ENCODE results near the gene COQ8B. TPM values are rescaled to one million over a fixed set of nuclear protein-coding genes. Genes with fewer than 3 reads are reported as not detected.
A peak's percentile ranks its signal among the peaks of the same experiment; 100 is the strongest.

Gene COQ8B
- total RNA-seq, 1 donor from 2014 or later: 20.0 TPM

DNA sequence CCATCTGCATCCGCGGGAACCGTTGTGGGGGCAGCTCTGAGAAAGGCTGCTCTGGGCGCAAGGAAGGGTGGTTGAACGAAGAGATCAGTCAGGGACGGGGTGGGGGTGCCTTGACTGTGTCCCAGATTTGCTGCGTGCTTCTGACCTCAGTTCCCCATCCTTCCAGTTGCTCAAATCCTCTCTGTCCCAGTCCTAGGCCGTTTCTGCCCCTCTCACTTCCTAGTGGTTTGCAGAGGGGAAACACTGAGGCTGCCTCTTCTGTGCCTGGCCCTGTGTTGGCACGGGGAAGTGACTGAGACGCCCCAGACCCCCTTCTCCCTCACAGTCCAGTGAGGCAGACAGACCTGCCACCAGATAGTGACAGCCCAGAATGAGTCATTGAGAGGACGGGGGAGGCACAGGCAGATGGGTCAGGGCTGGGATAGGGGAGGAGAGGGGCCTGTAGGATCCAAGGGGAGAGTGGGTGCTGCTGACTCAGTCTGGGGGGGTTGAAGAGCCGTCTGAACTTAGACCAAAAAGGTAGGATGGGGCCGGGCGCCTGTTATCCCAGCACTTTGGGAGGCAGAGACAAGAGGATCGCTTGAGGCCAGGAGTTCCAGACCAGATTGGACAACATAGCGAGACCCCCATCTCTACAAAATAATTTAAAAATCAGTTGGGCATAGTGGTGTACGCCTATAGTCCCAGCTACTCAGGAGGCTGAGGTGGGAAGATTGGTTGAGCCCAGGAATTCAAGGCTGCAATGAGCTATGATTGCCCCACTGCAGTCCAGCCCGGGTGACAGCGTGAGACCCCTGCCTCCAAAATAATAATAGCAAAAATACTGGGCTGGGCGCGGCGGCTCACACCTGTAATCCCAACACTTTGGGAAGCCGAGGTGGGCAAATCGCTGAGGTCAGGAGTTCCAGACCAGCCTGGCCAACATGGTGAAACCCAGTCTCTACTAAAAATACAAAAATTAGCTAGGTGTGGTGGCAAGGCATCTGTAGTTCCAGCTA lies 52.7 kb downstream of the COQ8B start:
- DNase-seq (ENCODE audit: low read depth): no peak
- H3K36me3 ChIP-seq (ENCODE audit: control insufficient read depth, insufficient read depth, low read length): no peaks in the 10 kb centered on the region
- no peak for TF ChIP-seq CTCF (IDR thresholded peaks at IDR 0.05; ENCODE audit: insufficient read depth, low read length, poor library complexity, severe bottlenecking)
- no peaks in the 10 kb centered on the region for H3K27me3 ChIP-seq (ENCODE audit: control insufficient read depth, insufficient read depth, low read length)
- peak overlapping the region; percentile 48 for H3K4me3 ChIP-seq (ENCODE audit: low read depth, low read length)

DNA sequence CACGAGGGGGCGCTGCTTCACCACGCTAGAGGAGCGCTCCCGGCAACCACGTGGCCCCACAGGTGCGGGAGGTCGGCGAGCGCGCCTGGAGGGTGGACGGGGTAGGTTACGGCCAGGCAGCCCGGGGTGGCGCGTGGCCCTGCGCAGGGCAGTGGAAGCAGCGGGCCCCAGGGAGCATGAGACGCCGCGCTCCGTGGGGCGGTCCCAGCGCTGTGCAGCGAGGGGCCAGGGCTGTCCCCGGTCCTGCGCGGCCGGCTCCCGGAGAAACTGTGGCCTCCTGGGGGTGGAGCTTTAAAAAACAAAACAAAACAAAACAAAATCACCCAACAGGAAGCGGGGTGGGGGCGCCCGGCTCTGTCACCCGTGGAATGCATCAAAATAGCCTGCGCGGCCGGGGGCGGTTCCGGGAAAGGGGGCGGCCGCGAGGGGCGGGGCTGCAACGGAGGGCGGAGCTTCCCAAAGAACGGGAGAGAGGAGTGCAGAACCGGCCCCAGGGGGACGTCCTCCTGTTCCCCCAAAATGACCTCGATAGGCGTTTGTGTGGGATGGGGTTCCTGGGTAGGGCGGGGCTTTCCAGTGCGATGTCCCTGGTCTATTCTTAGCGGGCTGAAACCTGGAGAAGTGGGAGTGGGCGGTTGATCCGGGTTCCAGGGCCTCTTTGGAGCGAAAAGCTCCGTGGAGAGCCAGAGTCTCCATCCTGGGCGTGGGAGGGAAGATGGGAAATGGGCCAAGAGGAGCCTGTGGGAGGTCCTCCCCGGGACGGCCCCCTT lies 53.6 kb downstream of the COQ8B start:
- TF ChIP-seq CTCF (IDR thresholded peaks at IDR 0.05; ENCODE audit: insufficient read depth, low read length, poor library complexity, severe bottlenecking): peak; percentile 89
- no peaks in the 10 kb centered on the region for H3K27me3 ChIP-seq (ENCODE audit: control insufficient read depth, insufficient read depth, low read length)
- peak; percentile 18 for DNase-seq (ENCODE audit: low read depth)
- peak overlapping the region; percentile 48 for H3K4me3 ChIP-seq (ENCODE audit: low read depth, low read length)
- no peaks in the 10 kb centered on the region for H3K36me3 ChIP-seq (ENCODE audit: control insufficient read depth, insufficient read depth, low read length)

DNA sequence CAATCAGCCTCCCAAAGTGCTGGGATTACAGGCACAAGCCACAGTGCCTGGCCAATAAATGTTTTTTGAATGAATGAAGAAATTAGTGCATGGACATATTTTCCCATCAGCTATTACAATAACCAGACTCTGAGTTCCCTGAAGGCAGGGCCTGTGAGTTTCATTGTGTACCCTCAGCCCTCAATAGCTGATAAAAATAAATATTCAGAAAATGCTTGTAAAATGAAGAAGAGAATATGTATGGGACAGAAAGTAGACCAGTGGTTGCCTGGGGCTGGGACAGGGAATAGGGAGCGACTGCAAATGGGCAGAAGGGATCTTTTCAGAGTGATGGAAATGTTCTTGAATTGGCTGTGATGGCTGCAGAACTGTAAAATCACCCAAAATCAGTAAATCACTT lies 55.1 kb downstream of the COQ8B start:
- Histone ChIP-seq H3K27me3 (ENCODE audit: control insufficient read depth, insufficient read depth, low read length) (no peaks in the 10 kb centered on the region), H3K36me3 (ENCODE audit: control insufficient read depth, insufficient read depth, low read length) (no peaks in the 10 kb centered on the region), H3K4me3 (ENCODE audit: low read depth, low read length) (no peak overlapping the region)
- TF ChIP-seq CTCF (IDR thresholded peaks at IDR 0.05; ENCODE audit: insufficient read depth, low read length, poor library complexity, severe bottlenecking): no peak
- DNase-seq (ENCODE audit: low read depth): no peak

GRCh38 chr19:40659566-40659965 lies 57.1 kb downstream of the COQ8B start:
- no peak for TF ChIP-seq CTCF (IDR thresholded peaks at IDR 0.05; ENCODE audit: insufficient read depth, low read length, poor library complexity, severe bottlenecking)
- H3K4me3 ChIP-seq (ENCODE audit: low read depth, low read length): no peak overlapping the region
- no peaks in the 10 kb centered on the region for H3K36me3 ChIP-seq (ENCODE audit: control insufficient read depth, insufficient read depth, low read length)

DNA sequence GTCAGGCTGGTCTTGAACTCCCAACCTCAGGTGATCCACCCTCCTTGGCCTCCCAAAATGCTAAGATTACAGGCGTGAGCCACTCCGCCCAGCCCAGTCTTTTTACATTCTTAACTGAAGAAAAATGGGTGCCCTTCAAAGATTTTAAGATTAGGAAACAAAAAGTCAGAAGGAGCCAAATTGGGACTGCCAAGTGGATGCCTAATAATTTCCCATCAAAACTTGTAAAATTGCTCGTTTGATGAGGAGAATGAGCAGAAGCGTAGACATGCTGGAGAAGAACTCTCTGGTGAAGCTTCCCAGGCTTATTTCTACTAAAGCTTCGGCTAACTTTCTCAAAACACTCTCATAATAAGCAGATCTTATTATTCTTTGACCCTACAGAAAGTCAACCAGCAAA lies 57.6 kb downstream of the COQ8B start:
- Histone ChIP-seq H3K4me3 (ENCODE audit: low read depth, low read length) (no peak overlapping the region), H3K36me3 (ENCODE audit: control insufficient read depth, insufficient read depth, low read length) (no peaks in the 10 kb centered on the region), H3K27me3 (ENCODE audit: control insufficient read depth, insufficient read depth, low read length) (no peaks in the 10 kb centered on the region)
- no peak for TF ChIP-seq CTCF (IDR thresholded peaks at IDR 0.05; ENCODE audit: insufficient read depth, low read length, poor library complexity, severe bottlenecking)
- DNase-seq (ENCODE audit: low read depth): no peak

More at GRCh38 chr19:40659566-40659965, 57.1 kb downstream of the COQ8B start:
- no peaks in the 10 kb centered on the region for H3K27me3 ChIP-seq (ENCODE audit: control insufficient read depth, insufficient read depth, low read length)
- DNase-seq (ENCODE audit: low read depth): no peak

Measured in kidney epithelial cell (primary cell).